Stimulated activated CD8-positive, alpha-beta memory T cell treated with anti-CD3 and anti-CD28 coated beads, Interleukin-7, amount 100 ng/mL, for 4 hours (primary cell): ENCODE results near the gene HSPA1L.
"Not testable (repeated sequence)": the region's sequence is repeated elsewhere in the genome, so short reads cannot be mapped to it uniquely, and the experiment has no call there.

Source experiments
- DNase-seq, 2 donors: peaks; one replicate each; pipeline ENCODE4 v3.0.0-alpha.2; 2020; ENCODE audit warnings: low read depth in 2 of 2

Gene HSPA1L

GRCh38 chr6:31813465-31813849, 1.6 kb downstream of the HSPA1L start:
- no peak for DNase-seq

- no peak for DNase-seq
Observed at GRCh38 chr6:31811645-31812044, 3.4 kb downstream of the HSPA1L start.

GRCh38 chr6:31808599-31808998, 6.5 kb downstream of the HSPA1L start:
- DNase-seq: not testable (repeated sequence)

- peak; percentile 93 to 97 for DNase-seq
Observed at GRCh38 chr6:31806470-31807272, 8.4 kb downstream of the HSPA1L start, which contains the start of gene LSM2. Gene LSM2 (minus strand): TSS chr6:31806966. CDS start chr6:31806757, 209 bp downstream.

GRCh38 chr6:31805939-31806469, 9.1 kb downstream of the HSPA1L start:
- no peak for DNase-seq

- DNase-seq: not testable (repeated sequence)
Observed at GRCh38 chr6:31801031-31801927, 13.8 kb downstream of the HSPA1L start.

- no peak for DNase-seq
Observed at GRCh38 chr6:31799781-31800180, 15.3 kb downstream of the HSPA1L start.

GRCh38 chr6:31797588-31797987, 17.5 kb downstream of the HSPA1L start:
- DNase-seq: no peak

GRCh38 chr6:31796993-31797385, 18.1 kb downstream of the HSPA1L start:
- DNase-seq: no peak

GRCh38 chr6:31795616-31796298, 19.3 kb downstream of the HSPA1L start, which contains the start of gene VARS1:
Gene VARS1 (minus strand): TSS chr6:31795752. CDS start chr6:31795217, 535 bp downstream.
- DNase-seq: peak; percentile 59 to 79

GRCh38 chr6:31794866-31795615, 20.0 kb downstream of the HSPA1L start:
- no peak for DNase-seq

GRCh38 chr6:31794294-31794865, 20.7 kb downstream of the HSPA1L start:
- DNase-seq: no peak

- DNase-seq: not testable (repeated sequence)
Observed at GRCh38 chr6:31793927-31794245, 21.2 kb downstream of the HSPA1L start.

GRCh38 chr6:31792761-31793171, 22.3 kb downstream of the HSPA1L start:
- no peak for DNase-seq

GRCh38 chr6:31792090-31792374, 23.1 kb downstream of the HSPA1L start:
- DNase-seq: no peak

GRCh38 chr6:31791324-31792089, 23.6 kb downstream of the HSPA1L start:
- DNase-seq: no peak

- DNase-seq: no peak
Observed at GRCh38 chr6:31785475-31785874, 29.6 kb downstream of the HSPA1L start.

GRCh38 chr6:31784098-31784925, 30.8 kb downstream of the HSPA1L start:
- DNase-seq: no peak

GRCh38 chr6:31782126-31782855, 32.8 kb downstream of the HSPA1L start:
- no peak for DNase-seq
